ENCODE results near the gene GLG1. TPM values are rescaled to one million over a fixed set of nuclear protein-coding genes. Genes with fewer than 3 reads are reported as not detected.

The GLG1 gene
- total and polyA plus RNA-seq, 4 donors, result 22.2 to 71.5 (median 47.9) TPM

- Histone ChIP-seq H3K27ac (ENCODE audit: low read depth in 1 of 2, low read length in 2 of 2) (no peak overlapping the region), H3K4me3 (ENCODE audit: low read depth in 1 of 3, low read length in 3 of 3) (no peak overlapping the region), H3K9ac (ENCODE audit: low read depth in 1 of 2, low read length in 2 of 2) (no peak overlapping the region), H3K9me3 (ENCODE audit: control insufficient read depth in 4 of 4, low read length in 3 of 4) (no peaks in the 10 kb centered on the region), H3K27me3 (ENCODE audit: control insufficient read depth in 4 of 4, insufficient read depth in 4 of 4, low read length in 3 of 4) (no peaks in the 10 kb centered on the region), H3K36me3 (ENCODE audit: control insufficient read depth in 4 of 4, insufficient read depth in 3 of 4, low read depth in 1 of 4, low read length in 3 of 4) (no peaks in the 10 kb centered on the region), H3K4me1 (ENCODE audit: control insufficient read depth in 4 of 4, insufficient read depth in 4 of 4, low read length in 3 of 4) (peaks cover 0 to 5% (median 2%) of the 10 kb centered on the region in 4 donors)
- no peak for DNase-seq (ENCODE audit: low spot score)
- TF ChIP-seq ZBTB33 (IDR thresholded peaks at IDR 0.05) (no peak), JUND (IDR thresholded peaks at IDR 0.05) (no peak), ATF3 (IDR thresholded peaks at IDR 0.05) (no peak), TAF1 (conservative IDR thresholded peaks at IDR 0.05) (no peak), RXRA (IDR thresholded peaks at IDR 0.05) (no peak)
- 78% methylated on average over 6 of the region's 6 CpGs for WGBS
Measured at GRCh38 chr16:74586948-74587347, 20.0 kb downstream of the GLG1 start.

GRCh38 chr16:74585846-74586443, 21.0 kb downstream of the GLG1 start:
- Histone ChIP-seq H3K4me1 (ENCODE audit: control insufficient read depth in 4 of 4, insufficient read depth in 4 of 4, low read length in 3 of 4) (peaks cover 0 to 5% (median 0%) of the 10 kb centered on the region in 4 donors), H3K9ac (ENCODE audit: low read depth in 1 of 2, low read length in 2 of 2) (no peak overlapping the region), H3K27me3 (ENCODE audit: control insufficient read depth in 4 of 4, insufficient read depth in 4 of 4, low read length in 3 of 4) (no peaks in the 10 kb centered on the region), H3K4me3 (ENCODE audit: low read depth in 1 of 3, low read length in 3 of 3) (no peak overlapping the region), H3K9me3 (ENCODE audit: control insufficient read depth in 4 of 4, low read length in 3 of 4) (no peaks in the 10 kb centered on the region), H3K27ac (ENCODE audit: low read depth in 1 of 2, low read length in 2 of 2) (no peak overlapping the region), H3K36me3 (ENCODE audit: control insufficient read depth in 4 of 4, insufficient read depth in 3 of 4, low read depth in 1 of 4, low read length in 3 of 4) (no peaks in the 10 kb centered on the region)
- DNase-seq (ENCODE audit: low spot score), result no peak
- TF ChIP-seq JUND (IDR thresholded peaks at IDR 0.05) (no peak), RAD21 (IDR thresholded peaks at IDR 0.05) (no peak), EGR1 (IDR thresholded peaks at IDR 0.05; ENCODE audit: low read depth in 2 of 2) (no peak), ZBTB33 (IDR thresholded peaks at IDR 0.05) (no peak), HNF4G (IDR thresholded peaks at IDR 0.05) (no peak), REST (IDR thresholded peaks at IDR 0.05) (no peak), YY1 (IDR thresholded peaks at IDR 0.05) (no peak), HNF4A (conservative IDR thresholded peaks at IDR 0.05) (no peak), RXRA (IDR thresholded peaks at IDR 0.05) (no peak), ATF3 (IDR thresholded peaks at IDR 0.05) (no peak), GABPA (IDR thresholded peaks at IDR 0.05 in 1 of 2, conservative IDR thresholded peaks at IDR 0.05 in 1 of 2) (no peak), SP1 (IDR thresholded peaks at IDR 0.05) (no peak), TAF1 (conservative IDR thresholded peaks at IDR 0.05) (no peak), CTCF (IDR thresholded peaks at IDR 0.05; ENCODE audit: low read depth, low read length, missing input control) (no peak), MAX (IDR thresholded peaks at IDR 0.05) (no peak), FOXA2 (IDR thresholded peaks at IDR 0.05) (no peak), NR2F2 (IDR thresholded peaks at IDR 0.05) (no peak)
- 95% methylated on average over 6 of the region's 6 CpGs for WGBS
